ENCODE measurements around the gene HIVEP1. TPM values are rescaled to one million over a fixed set of nuclear protein-coding genes. Genes with fewer than 3 reads are reported as not detected.

The HIVEP1 gene
- total RNA-seq, 1 donor from 2014 or later = 13.7 TPM

DNA sequence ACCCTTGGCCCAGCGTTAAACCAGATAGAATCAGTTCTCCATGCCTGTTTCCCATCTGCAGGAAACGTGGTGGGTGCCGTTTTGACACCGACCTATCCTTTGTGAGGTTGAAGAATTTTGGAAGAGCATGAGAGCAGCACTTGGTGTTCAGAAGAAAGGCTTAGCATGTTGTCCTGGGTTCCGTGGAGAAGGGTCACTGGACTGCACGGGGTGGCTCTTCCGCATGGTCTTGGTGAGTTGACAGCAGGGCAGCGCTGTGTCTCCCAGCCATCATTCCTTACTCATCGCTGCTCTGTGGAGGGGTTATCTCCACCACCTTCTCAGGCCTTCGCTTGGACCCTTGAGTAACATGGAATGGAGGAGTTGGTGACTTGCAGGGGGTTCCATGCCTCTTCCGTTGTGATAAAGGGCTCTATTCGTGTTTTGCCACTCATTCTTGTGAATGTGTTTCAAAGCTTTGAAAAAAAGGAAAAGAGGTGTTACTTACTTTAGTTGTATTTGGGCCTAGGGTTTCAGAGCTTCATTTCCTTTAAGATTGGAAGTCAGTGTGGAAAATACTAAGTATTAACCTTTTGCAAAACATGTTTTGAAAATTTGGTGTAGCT lies 8.2 kb downstream of the HIVEP1 start:
- intact Hi-C loops (cut with micrococcal nuclease) = no loop called here
- Histone ChIP-seq H3K27ac (replicated peaks) (no peak overlapping the region), H3K27me3 (ENCODE audit: low read depth) (no peaks in the 10 kb centered on the region)

DNA sequence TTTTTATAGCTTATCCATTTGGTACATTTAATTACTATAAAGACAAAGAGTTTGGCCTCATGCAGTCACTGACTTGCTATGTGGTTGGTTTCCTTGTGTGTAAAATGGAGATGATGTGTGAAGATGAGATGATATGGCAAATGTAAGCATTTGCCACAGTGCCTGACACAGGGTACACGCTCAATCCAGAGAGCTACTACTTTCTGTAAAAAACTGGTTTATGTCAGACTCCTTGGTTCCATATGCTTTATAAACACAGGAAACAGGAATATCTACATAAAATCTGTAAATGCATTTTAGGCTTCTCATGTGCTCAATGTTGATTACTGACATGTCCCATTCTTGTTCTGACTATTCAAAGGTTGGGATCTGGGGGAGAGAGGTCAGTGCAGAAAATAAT lies 10.4 kb downstream of the HIVEP1 start:
- peaks cover 29% of the 10 kb centered on the region for H3K4me1 ChIP-seq
- H3K9me3 ChIP-seq (replicated peaks) = no peaks in the 10 kb centered on the region
- TF ChIP-seq, protein P1, sequence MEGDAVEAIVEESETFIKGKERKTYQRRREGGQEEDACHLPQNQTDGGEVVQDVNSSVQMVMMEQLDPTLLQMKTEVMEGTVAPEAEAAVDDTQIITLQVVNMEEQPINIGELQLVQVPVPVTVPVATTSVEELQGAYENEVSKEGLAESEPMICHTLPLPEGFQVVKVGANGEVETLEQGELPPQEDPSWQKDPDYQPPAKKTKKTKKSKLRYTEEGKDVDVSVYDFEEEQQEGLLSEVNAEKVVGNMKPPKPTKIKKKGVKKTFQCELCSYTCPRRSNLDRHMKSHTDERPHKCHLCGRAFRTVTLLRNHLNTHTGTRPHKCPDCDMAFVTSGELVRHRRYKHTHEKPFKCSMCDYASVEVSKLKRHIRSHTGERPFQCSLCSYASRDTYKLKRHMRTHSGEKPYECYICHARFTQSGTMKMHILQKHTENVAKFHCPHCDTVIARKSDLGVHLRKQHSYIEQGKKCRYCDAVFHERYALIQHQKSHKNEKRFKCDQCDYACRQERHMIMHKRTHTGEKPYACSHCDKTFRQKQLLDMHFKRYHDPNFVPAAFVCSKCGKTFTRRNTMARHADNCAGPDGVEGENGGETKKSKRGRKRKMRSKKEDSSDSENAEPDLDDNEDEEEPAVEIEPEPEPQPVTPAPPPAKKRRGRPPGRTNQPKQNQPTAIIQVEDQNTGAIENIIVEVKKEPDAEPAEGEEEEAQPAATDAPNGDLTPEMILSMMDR (IDR thresholded peaks at IDR 0.05; ENCODE audit: borderline replicate concordance) = no peak
- peaks cover 11% of the 10 kb centered on the region for H3K36me3 ChIP-seq
- DNase-seq = no peak
- H3K27me3 ChIP-seq (ENCODE audit: low read depth) = no peaks in the 10 kb centered on the region
- H3K4me3 ChIP-seq = no peak overlapping the region
- no peak overlapping the region for H3K27ac ChIP-seq (replicated peaks)
- intact Hi-C loops (cut with micrococcal nuclease) = no loop called here

More for the DNA sequence above, 8.2 kb downstream of the HIVEP1 start:
- Histone ChIP-seq H3K4me1 (peaks cover 17% of the 10 kb centered on the region), H3K36me3 (peaks cover 29% of the 10 kb centered on the region), H3K9me3 (replicated peaks) (no peaks in the 10 kb centered on the region), H3K4me3 (no peak overlapping the region)
- no peak for DNase-seq
- TF ChIP-seq, protein P1 (IDR thresholded peaks at IDR 0.05; ENCODE audit: borderline replicate concordance) = no peak

DNA sequence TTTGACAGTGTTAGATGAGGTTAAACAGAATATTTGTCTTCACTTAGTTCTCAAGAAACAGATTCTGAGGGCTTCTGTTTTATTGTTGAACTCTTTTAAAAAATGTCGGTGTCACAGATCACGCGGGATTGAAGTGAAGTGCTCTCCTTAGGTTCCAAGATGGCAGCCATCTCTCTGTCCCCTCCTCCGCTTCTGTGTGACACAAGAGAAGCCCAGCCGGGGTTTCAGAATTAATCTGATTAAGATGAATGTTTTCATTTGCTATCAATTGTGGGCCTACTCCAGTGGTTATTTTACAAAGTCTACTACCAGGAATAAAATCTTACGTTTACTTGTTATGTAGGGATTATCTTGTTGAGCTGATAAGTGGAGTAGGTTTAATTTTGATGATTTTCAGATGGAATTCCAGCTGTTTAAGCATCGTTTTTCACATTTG lies 10.9 kb downstream of the HIVEP1 start:
- TF ChIP-seq, protein P1 (IDR thresholded peaks at IDR 0.05; ENCODE audit: borderline replicate concordance) = no peak
- Histone ChIP-seq H3K27ac (replicated peaks) (peak overlapping the region; percentile 40), H3K4me3 (no peak overlapping the region), H3K9me3 (replicated peaks) (no peaks in the 10 kb centered on the region), H3K4me1 (peaks cover 29% of the 10 kb centered on the region), H3K36me3 (peaks cover 6% of the 10 kb centered on the region), H3K27me3 (ENCODE audit: low read depth) (no peaks in the 10 kb centered on the region)
- intact Hi-C loops (cut with micrococcal nuclease) = no loop called here
- DNase-seq = no peak

DNA sequence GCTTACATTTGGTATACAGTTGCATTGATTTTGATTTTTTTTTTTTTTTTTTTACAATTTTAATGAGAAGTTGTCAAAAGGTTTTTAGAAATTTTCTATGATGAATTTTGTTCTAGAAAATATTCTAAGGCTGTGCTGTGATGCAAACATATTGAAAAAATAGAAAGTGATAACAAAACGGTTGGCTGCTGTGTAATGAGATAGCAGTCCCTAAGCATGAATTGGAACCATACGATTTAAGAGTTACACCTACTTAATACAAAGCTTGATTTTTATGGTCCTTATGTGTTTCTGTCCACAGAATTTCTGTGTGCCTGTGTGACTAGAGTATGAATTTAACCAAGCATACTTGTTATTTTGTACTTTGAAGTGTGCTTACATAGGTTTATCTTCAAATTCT lies 12.1 kb downstream of the HIVEP1 start:
- H3K27me3 ChIP-seq (ENCODE audit: low read depth) = no peaks in the 10 kb centered on the region
- peaks cover 12% of the 10 kb centered on the region for H3K36me3 ChIP-seq
- no peak overlapping the region for H3K4me3 ChIP-seq
- TF ChIP-seq, protein P1 (IDR thresholded peaks at IDR 0.05; ENCODE audit: borderline replicate concordance) = no peak
- H3K27ac ChIP-seq (replicated peaks) = no peak overlapping the region
- intact Hi-C loops (cut with micrococcal nuclease) = no loop called here
- no peak for DNase-seq
- peaks cover 29% of the 10 kb centered on the region for H3K4me1 ChIP-seq
- peaks cover 7% of the 10 kb centered on the region for H3K9me3 ChIP-seq (replicated peaks)

DNA sequence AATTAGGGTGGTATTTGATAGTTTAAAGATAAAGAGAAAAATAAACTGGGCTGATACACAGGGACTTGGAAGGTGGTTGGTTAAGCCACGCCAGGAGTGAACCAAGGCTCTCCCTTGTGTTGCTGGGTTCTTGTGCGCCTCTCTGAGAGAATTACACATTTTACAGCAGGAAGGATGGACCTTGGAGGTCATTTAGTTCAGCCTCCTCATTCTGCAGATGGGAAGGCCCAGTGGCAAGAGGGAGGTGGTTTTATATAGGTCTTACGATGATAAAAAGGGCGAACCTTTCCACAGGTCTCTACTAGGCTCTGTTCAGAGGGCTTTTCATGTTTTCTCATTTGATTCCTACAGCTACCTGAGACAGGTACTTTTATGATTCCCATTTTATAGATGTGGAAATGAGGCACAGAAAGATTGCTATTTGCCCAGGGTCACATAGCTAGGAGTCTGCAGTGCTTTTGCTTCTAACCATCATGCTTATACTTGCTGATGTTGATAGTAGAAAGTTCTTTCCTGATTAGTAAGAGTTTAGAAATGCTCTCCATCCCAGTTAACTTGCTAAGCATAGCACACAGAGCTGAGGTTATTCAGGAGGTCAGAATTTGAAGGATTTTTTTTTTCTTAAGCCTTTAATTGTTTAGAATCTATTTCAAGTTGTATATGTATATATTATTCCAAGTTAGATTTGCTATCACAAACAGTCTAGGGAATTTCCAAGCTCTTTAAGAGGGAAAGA lies 12.8 kb downstream of the HIVEP1 start:
- Histone ChIP-seq H3K4me1 (peaks cover 29% of the 10 kb centered on the region), H3K27ac (replicated peaks) (no peak overlapping the region), H3K36me3 (peaks cover 19% of the 10 kb centered on the region), H3K27me3 (ENCODE audit: low read depth) (no peaks in the 10 kb centered on the region), H3K4me3 (no peak overlapping the region), H3K9me3 (replicated peaks) (peaks cover 13% of the 10 kb centered on the region)
- intact Hi-C loops (cut with micrococcal nuclease) = no loop called here
- TF ChIP-seq, protein P1 (IDR thresholded peaks at IDR 0.05; ENCODE audit: borderline replicate concordance) = no peak
- DNase-seq = no peak

All from left ventricle myocardium inferior (tissue), 1 donor.